ENCODE measurements around the gene DGKI.

GRCh38 chr7:137873979-137874777, 27.4 kb upstream of the DGKI start:
- TF ChIP-seq CREB1 (IDR thresholded peaks at IDR 0.05) (no peak), CREB1 (CRISPR knock-in tag; IDR thresholded peaks at IDR 0.05) (no peak), STAT6 (CRISPR knock-in tag; IDR thresholded peaks at IDR 0.05) (no peak), ZNF436 (CRISPR knock-in tag; IDR thresholded peaks at IDR 0.05) (no peak), ETV5 (CRISPR knock-in tag; IDR thresholded peaks at IDR 0.05; ENCODE audit: low read depth) (no peak), MGA (IDR thresholded peaks at IDR 0.05) (no peak), RAD51 (IDR thresholded peaks at IDR 0.05; ENCODE audit: borderline replicate concordance, low read depth) (no peak), KDM1A (IDR thresholded peaks at IDR 0.05) (no peak), POLR2H (tag; IDR thresholded peaks at IDR 0.05; ENCODE audit: low read depth) (no peak), CTCF (IDR thresholded peaks at IDR 0.05 in 2 of 3, conservative IDR thresholded peaks at IDR 0.05 in 1 of 3; ENCODE audit: insufficient read depth in 2 of 3, low read depth in 1 of 3, low read length in 3 of 3) (no peak), CHD1 (IDR thresholded peaks at IDR 0.05; ENCODE audit: low read length) (no peak)
